GM15510 (cell line): ENCODE results near the gene TUBG1.
A peak's percentile ranks its signal among the peaks of the same experiment; 100 is the strongest.

Source experiments
- POLR2A ChIP-seq: IDR thresholded peaks from 3 replicates; pipeline ENCODE4 v1.6.1; 2011; ENCODE audit warnings: borderline replicate concordance; ENCODE audit not compliant: insufficient read length; ENCODE audit errors: extremely low read depth

TUBG1 gene

DNA sequence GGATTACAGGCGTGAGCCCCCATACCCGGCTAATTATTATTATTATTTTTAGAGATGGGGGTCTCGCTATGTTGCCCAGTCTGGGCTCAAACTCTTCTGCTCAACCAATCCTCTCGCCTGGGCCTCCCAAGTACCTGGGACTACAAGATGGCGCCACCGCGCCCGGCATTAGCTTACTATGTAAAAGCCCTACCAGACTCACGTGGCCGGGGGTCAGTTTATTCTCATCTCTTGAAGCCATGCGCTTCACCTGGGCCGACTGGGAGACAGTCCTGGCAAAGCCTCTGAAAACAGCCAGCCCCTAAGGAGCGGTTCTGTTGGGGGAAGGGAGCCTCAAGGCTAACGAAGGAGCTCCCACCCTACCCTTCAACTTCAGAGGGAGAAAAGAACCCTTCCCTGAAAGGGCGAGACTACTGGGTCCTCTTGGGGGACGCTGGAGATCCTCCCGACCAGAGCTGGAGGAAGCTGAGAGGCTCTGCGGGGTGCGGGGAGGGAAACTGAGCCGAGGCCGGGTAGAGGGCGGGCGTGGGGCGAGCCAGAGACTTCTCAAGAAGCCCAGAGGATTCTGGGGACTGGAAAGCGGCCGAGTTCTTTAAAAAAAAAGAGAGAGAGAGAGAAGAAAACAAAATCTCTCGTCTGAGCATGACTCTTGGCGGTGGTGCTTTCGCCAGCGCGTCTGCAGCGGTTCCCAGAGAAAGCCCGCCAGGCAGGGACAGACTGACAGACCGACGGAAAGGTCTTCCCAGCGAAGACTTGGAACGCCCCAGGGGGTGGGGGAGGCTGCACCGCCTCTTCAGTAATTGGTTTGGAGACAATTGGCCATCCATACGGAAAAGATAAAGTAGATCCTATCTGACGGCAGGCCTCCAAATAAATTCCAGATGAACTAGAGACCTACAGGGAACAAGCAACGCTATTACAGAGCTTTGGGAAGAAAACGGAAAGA, 44.0 kb downstream of the TUBG1 start:
- TF ChIP-seq POLR2A: no peak

DNA sequence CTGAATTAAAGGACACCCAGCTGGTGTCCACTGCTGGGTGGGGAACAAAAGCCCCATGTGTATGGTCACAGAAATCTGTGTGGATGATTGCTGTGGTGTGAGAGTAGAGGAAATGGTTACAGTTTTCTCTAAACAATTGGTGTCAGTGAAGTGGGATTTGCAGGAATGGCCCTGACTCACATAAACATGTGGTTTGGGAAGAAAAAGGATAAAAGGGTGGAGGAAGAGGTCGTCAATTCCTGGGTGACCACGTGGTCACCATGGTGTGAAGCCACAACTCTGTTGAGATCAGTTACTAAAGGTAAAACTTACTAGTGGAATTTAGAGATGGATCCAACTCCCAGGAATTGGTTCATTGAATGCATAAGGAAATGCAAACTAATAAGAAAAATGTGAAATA, 46.0 kb downstream of the TUBG1 start:
- TF ChIP-seq POLR2A: no peak

DNA sequence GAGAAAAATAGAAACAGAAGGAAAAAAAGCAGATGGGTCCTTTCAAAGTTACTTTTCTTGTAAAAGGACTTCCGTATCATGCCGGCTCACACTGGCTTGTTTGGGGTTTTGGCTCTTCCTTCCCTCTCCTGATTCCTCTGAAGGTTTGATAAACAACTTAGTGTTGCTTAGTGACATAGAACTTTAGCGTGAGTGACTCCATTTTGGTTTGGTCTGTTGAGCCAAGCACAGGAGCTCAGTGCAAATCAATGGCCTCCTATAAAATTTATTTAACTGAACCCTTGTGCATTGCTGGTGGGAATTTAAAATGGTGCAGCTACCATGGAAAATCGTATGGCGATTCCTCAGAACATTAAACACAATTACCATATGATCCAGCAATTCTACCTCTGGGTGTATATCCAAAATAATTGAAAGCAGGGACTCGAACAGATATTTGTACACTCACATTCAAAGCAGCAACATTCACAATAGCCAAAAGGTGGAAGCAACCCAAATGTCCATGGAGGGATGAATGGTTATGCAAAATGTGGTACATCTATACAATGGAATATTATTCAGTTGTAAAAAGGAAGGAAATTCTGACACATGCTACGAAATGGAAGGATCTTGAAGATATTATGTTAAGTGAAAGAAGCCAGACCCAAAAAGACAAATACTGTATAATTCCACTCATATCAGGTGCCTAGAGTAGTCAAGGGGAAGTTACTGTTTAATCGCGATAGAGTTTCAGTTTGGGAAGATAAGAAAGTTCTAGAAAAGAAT, 48.5 kb downstream of the TUBG1 start:
- TF ChIP-seq POLR2A: no peak

DNA sequence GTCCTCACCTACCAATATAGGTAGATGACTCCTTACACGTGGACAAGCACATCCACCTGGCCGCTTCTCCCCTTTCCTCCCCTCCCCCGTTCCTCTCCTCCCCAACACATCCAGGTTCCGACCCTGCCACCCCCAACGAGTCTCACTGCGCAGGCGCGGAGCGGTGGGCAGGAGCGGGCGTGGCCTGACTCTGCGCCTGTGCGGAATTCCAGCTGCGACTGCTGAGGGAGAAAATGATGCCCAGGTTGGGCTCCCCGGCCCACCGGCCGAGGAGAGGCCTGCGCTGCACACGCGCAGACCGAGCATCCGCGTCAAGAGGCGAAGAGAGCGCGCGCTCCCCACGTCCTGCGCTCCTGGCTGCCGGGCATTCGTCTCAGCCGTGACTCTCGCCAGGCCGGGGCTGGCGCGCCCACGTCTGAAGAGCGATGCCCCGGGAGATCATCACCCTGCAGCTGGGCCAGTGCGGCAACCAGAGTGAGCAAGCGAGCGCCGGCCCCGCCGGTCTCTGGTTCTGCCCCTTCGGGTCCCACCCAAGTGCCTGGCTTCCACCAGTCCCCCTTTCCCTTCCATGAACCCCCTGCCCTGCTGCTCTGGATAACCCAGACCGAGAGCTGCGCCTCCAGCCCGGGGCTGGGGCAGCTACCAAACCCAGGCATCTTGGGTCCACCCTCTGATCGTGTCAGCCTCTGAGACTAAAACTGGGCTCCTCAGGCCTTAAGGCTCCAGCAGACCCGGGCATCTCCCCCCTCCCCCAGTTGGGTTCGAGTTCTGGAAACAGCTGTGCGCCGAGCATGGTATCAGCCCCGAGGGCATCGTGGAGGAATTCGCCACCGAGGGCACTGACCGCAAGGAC, 49.8 kb downstream of the TUBG1 start, which contains the start of gene TUBG2:
Gene TUBG2, plus strand, starts transcription at position 206 of the 853 bp plus-strand sequence. Its CDS starts 220 bp downstream, at position 426.
- TF ChIP-seq POLR2A: peak; percentile 72

DNA sequence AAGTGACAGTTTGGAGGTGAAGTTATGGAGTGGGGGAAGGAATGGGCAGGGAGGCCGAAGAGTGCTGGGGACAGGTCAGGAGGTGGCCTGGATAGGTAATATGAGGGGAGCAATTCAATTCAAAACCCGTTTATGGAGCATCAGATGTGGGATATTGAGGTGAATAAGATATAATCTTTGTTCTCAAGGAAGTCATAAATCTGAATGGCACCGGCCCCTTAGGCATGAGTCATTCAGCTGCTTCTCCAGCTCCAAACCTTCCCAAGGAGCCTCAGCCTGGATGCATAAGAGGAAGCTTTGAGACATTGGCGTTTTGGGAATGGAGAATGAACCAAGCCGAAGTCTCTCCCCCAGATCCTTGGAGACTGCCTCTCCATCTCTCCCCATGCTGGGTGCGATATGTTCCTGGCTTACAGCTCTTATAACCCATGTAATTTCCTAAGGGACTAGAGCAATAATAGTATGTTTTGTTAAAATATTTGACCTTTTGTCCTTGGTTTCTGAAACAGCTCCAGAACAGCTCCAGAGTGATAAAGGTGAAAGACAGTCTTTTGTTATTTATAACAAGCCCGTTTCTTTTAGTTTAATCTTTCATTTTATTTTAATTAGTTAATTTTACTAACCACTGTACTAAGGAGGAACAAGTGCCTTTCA, 51.3 kb downstream of the TUBG1 start:
- no peak for TF ChIP-seq POLR2A
